Fibroblast of the aortic adventitia (primary cell): ENCODE data around the gene LCK. TPM values are rescaled to one million over a fixed set of nuclear protein-coding genes. Genes with fewer than 3 reads are reported as not detected.

Source experiments
- DNase-seq: peaks from one replicate; pipeline ENCODE4 v3.0.0-alpha.2; 2010; ENCODE audit warnings: low read depth
- H3K4me3 ChIP-seq: 2 replicates; pipeline ENCODE4 v1.5.1; 2011; ENCODE audit warnings: low read depth, mild to moderate bottlenecking, control low read depth, low read length, moderate library complexity
- CTCF ChIP-seq: IDR thresholded peaks from 2 replicates; pipeline ENCODE4 v1.5.1; 2011; ENCODE audit warnings: mild to moderate bottlenecking, low read length, control low read depth, inconsistent platforms; ENCODE audit not compliant: insufficient read depth
- total RNA-seq: library from RNA; depleted of rRNA; stranded (reverse); fragments of >200 nt; gene quantifications from 2 replicates; pipeline ENCODE4 v1.2.3, GENCODE V29; 2012; ENCODE audit warnings: low replicate concordance

LCK gene
- total RNA-seq, 1 donor, result not detected

- TF ChIP-seq CTCF, result peak; percentile 88
- peak; percentile 68 for DNase-seq
- no peak overlapping the region for H3K4me3 ChIP-seq
Measured at GRCh38 chr1:32215629-32216480, 35.2 kb upstream of the LCK start.

DNA sequence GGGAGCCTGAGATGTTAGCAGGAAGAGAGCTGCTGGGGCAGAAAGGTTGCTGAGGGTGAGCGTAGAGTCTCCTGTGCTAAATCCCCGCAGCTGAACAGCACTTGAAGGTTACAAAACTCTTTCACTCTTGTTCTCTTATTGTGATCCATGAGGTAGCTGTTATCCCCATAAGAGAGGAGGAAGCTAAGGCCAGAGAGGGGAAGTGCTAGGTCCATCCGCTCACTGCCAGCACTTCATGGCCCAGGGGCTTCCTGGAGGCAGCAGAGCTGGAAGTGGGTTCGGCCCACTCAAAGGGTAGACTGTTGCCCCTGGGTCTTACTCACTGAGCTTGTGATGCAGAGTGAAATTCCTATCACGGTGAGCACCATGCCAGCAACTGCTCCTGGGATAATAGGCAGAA lies 34.5 kb upstream of the LCK start:
- TF ChIP-seq CTCF, result no peak
- DNase-seq, result no peak
- H3K4me3 ChIP-seq, result no peak overlapping the region

DNA sequence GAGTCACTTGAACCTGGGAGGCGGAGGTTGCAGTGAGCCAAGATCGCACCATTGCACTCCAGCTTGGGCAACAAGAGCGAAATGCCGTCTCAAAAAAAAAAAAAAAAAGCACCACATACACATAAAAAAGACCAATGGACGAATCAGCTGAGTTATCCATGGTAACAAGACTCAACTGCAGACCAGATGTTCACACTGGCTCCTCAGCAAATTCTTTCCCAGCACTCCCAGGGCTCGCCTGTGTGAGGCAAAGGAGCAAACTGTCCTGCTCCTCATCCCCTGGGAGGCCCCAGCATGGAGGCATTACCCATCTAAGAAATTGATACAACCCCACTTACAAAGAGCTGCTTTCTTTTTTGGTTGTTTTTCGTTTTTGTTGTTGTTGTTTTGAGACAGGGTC lies 32.0 kb upstream of the LCK start:
- H3K4me3 ChIP-seq, result no peak overlapping the region
- no peak for DNase-seq
- no peak for TF ChIP-seq CTCF

GRCh38 chr1:32220746-32221580 lies 30.1 kb upstream of the LCK start:
- no peak for DNase-seq
- peak overlapping the region; percentile 93 for H3K4me3 ChIP-seq
- no peak for TF ChIP-seq CTCF

GRCh38 chr1:32221581-32221979 lies 29.5 kb upstream of the LCK start:
- peak overlapping the region; percentile 93 for H3K4me3 ChIP-seq
- no peak for TF ChIP-seq CTCF
- peak; percentile 42 for DNase-seq

- no peak for TF ChIP-seq CTCF
Measured at GRCh38 chr1:32221980-32222755, 28.9 kb upstream of the LCK start, which contains the start of the genes EIF3I and TMEM234. TSS of gene EIF3I (plus strand) at chr1:32222407. CDS start at chr1:32222442, 35 bp downstream. TSS of gene TMEM234 (minus strand) at chr1:32222353. CDS start at chr1:32222322, 31 bp downstream.

More at GRCh38 chr1:32221980-32222755, 28.9 kb upstream of the LCK start, which contains the start of the genes EIF3I and TMEM234:
- peak; percentile 92 for DNase-seq
- H3K4me3 ChIP-seq, result peak within 1 kb of the TSS; percentile 93
